B cell (primary cell): Measurements from ENCODE around the gene DISP3. TPM values are rescaled to one million over a fixed set of nuclear protein-coding genes. Genes with fewer than 3 reads are reported as not detected.

ENCODE experiments used
- ATAC-seq: fragments of 200-7000 bp; cut with Tn5 transposase; one replicate; pipeline ENCODE4 v1.10.0; 2021; ENCODE audit warnings: low read depth, mild to moderate bottlenecking, moderate number of reproducible peaks, moderate library complexity
- CTCF ChIA-PET: fragments of 350-600 bp; sonication (Branson Sonifier 250); formaldehyde crosslinking; loops from one replicate; lab custom pipeline; 2021; ENCODE audit warnings: antibody characterized with exemption, inconsistent platforms; lab: Charles Lee
- POLR2A ChIA-PET: fragments of 350-600 bp; sonication (Branson Sonifier 250); formaldehyde crosslinking; loops from one replicate; lab custom pipeline; 2021; ENCODE audit warnings: antibody characterized with exemption; lab: Charles Lee
- DNase-seq: peaks from one replicate; pipeline ENCODE4 v3.0.0; 2013
- H2AFZ ChIP-seq: 2 replicates; pipeline ENCODE4 v1.6.1; 2012; ENCODE audit warnings: mild to moderate bottlenecking, low read depth, low read length; ENCODE audit not compliant: insufficient read depth, poor library complexity, severe bottlenecking
- H3K27ac ChIP-seq, 2 donors: 1 replicate in 1 of 2; 2 replicates in 1 of 2; pipeline ENCODE4 v1.5.1; 2012 to 2013; ENCODE audit warnings: low read length in 2 of 2, mild to moderate bottlenecking in 2 of 2, moderate library complexity in 1 of 2
- H3K27me3 ChIP-seq, 4 experiments: fragments of 200-600 bp in 1 of 4; sonication (generic) in 1 of 4; replicated peaks in 1 of 4; 1 replicate in 2 of 4; 2 replicates in 2 of 4; pipeline versions ENCODE4 v1.6.1 to v1.7.0; 2013 to 2016; ENCODE audit warnings: low read length in 3 of 4, mild to moderate bottlenecking in 2 of 4, mixed read lengths in 1 of 4, moderate library complexity in 1 of 4; ENCODE audit not compliant: insufficient read depth in 4 of 4, control insufficient read depth in 3 of 4; ENCODE audit errors: control extremely low read depth in 1 of 4
- H3K36me3 ChIP-seq, 2 experiments: replicated peaks in 1 of 2; 1 replicate in 1 of 2; 2 replicates in 1 of 2; pipeline versions ENCODE4 v1.6.1 to v1.7.1; 2013; ENCODE audit warnings: low read length in 1 of 2; ENCODE audit not compliant: insufficient read depth in 2 of 2, control insufficient read depth in 1 of 2; ENCODE audit errors: control extremely low read depth in 1 of 2, extremely low read depth in 1 of 2
- H3K4me1 ChIP-seq, 2 donors: fragments of 200-600 bp in 1 of 2; sonication (generic) in 1 of 2; 1 replicate in 1 of 2; 2 replicates in 1 of 2; pipeline versions ENCODE4 v1.5.1 to v1.6.1; 2013 to 2017; ENCODE audit warnings: low read length in 2 of 2; ENCODE audit not compliant: control insufficient read depth in 2 of 2, insufficient read depth in 2 of 2
- H3K4me2 ChIP-seq: replicated peaks from 2 replicates; pipeline ENCODE3; 2012; ENCODE audit warnings: mild to moderate bottlenecking, low read depth, low read length; ENCODE audit not compliant: poor library complexity, severe bottlenecking
- H3K4me3 ChIP-seq, 5 experiments: fragments of 200-600 bp in 1 of 5; sonication (generic) in 1 of 5; 1 replicate in 3 of 5; 2 replicates in 2 of 5; pipeline versions ENCODE4 v1.5.1 to v1.7.0; 2011 to 2016; ENCODE audit warnings: low read length in 4 of 5, mild to moderate bottlenecking in 4 of 5, low read depth in 2 of 5, control low read depth in 1 of 5, moderate library complexity in 1 of 5; ENCODE audit not compliant: insufficient read depth in 1 of 5; ENCODE audit errors: control extremely low read depth in 1 of 5, extremely low read depth in 1 of 5
- H3K79me2 ChIP-seq: fragments of 200-600 bp; sonication (generic); one replicate; pipeline ENCODE4 v1.6.0; 2016; ENCODE audit warnings: low read length; ENCODE audit not compliant: control insufficient read depth, insufficient read depth
- H3K9ac ChIP-seq: fragments of 200-600 bp; sonication (generic); 2 replicates; pipeline ENCODE4 v1.6.1; 2017; ENCODE audit warnings: mild to moderate bottlenecking, low read length, moderate library complexity
- H3K9me3 ChIP-seq, 3 donors: one replicate each; pipeline versions ENCODE4 v1.6.1 to v1.7.1; 2013; ENCODE audit warnings: low read length in 2 of 3; ENCODE audit not compliant: control insufficient read depth in 2 of 3, insufficient read depth in 1 of 3; ENCODE audit errors: control extremely low read depth in 1 of 3
- H4K20me1 ChIP-seq: 2 replicates; pipeline ENCODE4 v1.6.0; 2012; ENCODE audit warnings: mild to moderate bottlenecking, low read length; ENCODE audit not compliant: insufficient read depth, control insufficient read depth, poor library complexity, severe bottlenecking
- H3K27ac Mint-ChIP-seq: one replicate; pipeline ENCODE4 v1.8.0; 2021; ENCODE audit warnings: mixed read lengths
- H3K27me3 Mint-ChIP-seq: one replicate; pipeline ENCODE4 v1.8.0; 2021; ENCODE audit warnings: mixed read lengths
- H3K4me1 Mint-ChIP-seq: one replicate; pipeline ENCODE4 v1.8.0; 2021; ENCODE audit warnings: mixed read lengths
- H3K4me3 Mint-ChIP-seq: one replicate; pipeline ENCODE4 v1.8.0; 2021; ENCODE audit warnings: mixed read lengths
- H3K9me3 Mint-ChIP-seq: one replicate; pipeline ENCODE4 v1.8.0; 2022; ENCODE audit warnings: mixed read lengths; ENCODE audit not compliant: insufficient read depth
- EZH2 ChIP-seq: IDR thresholded peaks from 2 replicates; pipeline ENCODE4 v1.6.1; 2012; ENCODE audit warnings: borderline replicate concordance, low read depth, mild to moderate bottlenecking, moderate library complexity, low read length; ENCODE audit not compliant: insufficient read depth, poor library complexity, severe bottlenecking
- WGBS: methylation state at CpG from one replicate; pipeline ENCODE4 v1.1.5; 2013; ENCODE audit warnings: missing lambda C conversion rate; ENCODE audit not compliant: insufficient coverage; 5-methylcytosine and 5-hydroxymethylcytosine counted together
- intact Hi-C: fragments of 100-400 bp; cut with micrococcal nuclease; formaldehyde crosslinking; loops from one replicate; pipeline ENCODE4 v1.10.0; 2022
- polyA plus RNA-seq: library from polyadenylated mRNA; depleted of rRNA; stranded (reverse); fragments of >200 nt; gene quantifications from 2 replicates; pipeline ENCODE4 v1.2.3, GENCODE V29; 2012
- total RNA-seq, 2 donors: library from RNA; stranded (reverse); fragments of 120-200 nt in 1 of 2; gene quantifications; 1 replicate in 1 of 2; 2 replicates in 1 of 2; pipeline versions ENCODE4 v1.2.3 to v1.2.4, GENCODE V29; 2013 to 2022
- TF ChIP-seq, protein P1 (sequence below): fragments of 200-600 bp; IDR thresholded peaks from one replicate; pipeline ENCODE4 v1.8.0; 2022; ENCODE audit warnings: antibody characterized with exemption, mild to moderate bottlenecking

DISP3 gene
- total and polyA plus RNA-seq, 2 donors (not counting 1 experiment from before 2014, with no cell fraction given), result 0.25 to 1.6 TPM

GRCh38 chr1:11465307-11465706 is 13.6 kb upstream of the DISP3 start:
- Histone ChIP-seq H3K36me3 (no peaks in the 10 kb centered on the region), H3K4me3 (no peak overlapping the region), H4K20me1 (no peaks in the 10 kb centered on the region), H3K4me1 (no peaks in the 10 kb centered on the region), H3K27me3 (peaks cover 0 to 11% (median 2%) of the 10 kb centered on the region in 4 experiments), H3K9ac (no peak overlapping the region), H3K9me3 (no peaks in the 10 kb centered on the region), H3K4me2 (no peak overlapping the region), H2AFZ (no peak overlapping the region), H3K79me2 (no peaks in the 10 kb centered on the region), H3K27ac (no peak overlapping the region)
- no peak overlapping the region for H3K4me3 Mint-ChIP-seq
- ATAC-seq (no peak), DNase-seq (no peak)
- H3K4me1 Mint-ChIP-seq, result no peaks in the 10 kb centered on the region
- ChIA-PET CTCF (interaction anchor here (0.7 kb wide), 1 partner anchor 245 kb away, joined by 3 read pairs; no protein-coding TSS in a partner anchor), POLR2A (no interaction called here)
- no peaks in the 10 kb centered on the region for H3K9me3 Mint-ChIP-seq
- H3K27ac Mint-ChIP-seq, result no peak overlapping the region
- H3K27me3 Mint-ChIP-seq, result peaks cover 34% of the 10 kb centered on the region
- WGBS, result 100% methylated on average over 4 of the region's 6 CpGs
- intact Hi-C loops, result no loop called here
- TF ChIP-seq, protein P1, sequence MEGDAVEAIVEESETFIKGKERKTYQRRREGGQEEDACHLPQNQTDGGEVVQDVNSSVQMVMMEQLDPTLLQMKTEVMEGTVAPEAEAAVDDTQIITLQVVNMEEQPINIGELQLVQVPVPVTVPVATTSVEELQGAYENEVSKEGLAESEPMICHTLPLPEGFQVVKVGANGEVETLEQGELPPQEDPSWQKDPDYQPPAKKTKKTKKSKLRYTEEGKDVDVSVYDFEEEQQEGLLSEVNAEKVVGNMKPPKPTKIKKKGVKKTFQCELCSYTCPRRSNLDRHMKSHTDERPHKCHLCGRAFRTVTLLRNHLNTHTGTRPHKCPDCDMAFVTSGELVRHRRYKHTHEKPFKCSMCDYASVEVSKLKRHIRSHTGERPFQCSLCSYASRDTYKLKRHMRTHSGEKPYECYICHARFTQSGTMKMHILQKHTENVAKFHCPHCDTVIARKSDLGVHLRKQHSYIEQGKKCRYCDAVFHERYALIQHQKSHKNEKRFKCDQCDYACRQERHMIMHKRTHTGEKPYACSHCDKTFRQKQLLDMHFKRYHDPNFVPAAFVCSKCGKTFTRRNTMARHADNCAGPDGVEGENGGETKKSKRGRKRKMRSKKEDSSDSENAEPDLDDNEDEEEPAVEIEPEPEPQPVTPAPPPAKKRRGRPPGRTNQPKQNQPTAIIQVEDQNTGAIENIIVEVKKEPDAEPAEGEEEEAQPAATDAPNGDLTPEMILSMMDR, result no peak
- TF ChIP-seq EZH2, result no peak

GRCh38 chr1:11466416-11466815 is 12.5 kb upstream of the DISP3 start:
- H2AFZ ChIP-seq, result no peak overlapping the region
- no peak overlapping the region for H3K4me2 ChIP-seq
- H3K9me3 ChIP-seq, result no peaks in the 10 kb centered on the region
- POLR2A ChIA-PET, result no interaction called here
- Mint-ChIP-seq H3K27ac (no peak overlapping the region), H3K4me1 (no peaks in the 10 kb centered on the region), H3K4me3 (no peak overlapping the region), H3K9me3 (no peaks in the 10 kb centered on the region), H3K27me3 (peaks cover 35% of the 10 kb centered on the region)
- TF ChIP-seq, protein P1, result no peak
- no peaks in the 10 kb centered on the region for H3K36me3 ChIP-seq
- H3K27ac ChIP-seq, result no peak overlapping the region
- no peak overlapping the region for H3K9ac ChIP-seq
- no peaks in the 10 kb centered on the region for H3K4me1 ChIP-seq
- H3K79me2 ChIP-seq, result no peaks in the 10 kb centered on the region
- no peak overlapping the region for H3K4me3 ChIP-seq
- no peak for ATAC-seq
- H3K27me3 ChIP-seq, result peaks cover 0 to 11% (median 2%) of the 10 kb centered on the region in 4 experiments
- CTCF ChIA-PET, result no interaction called here
- DNase-seq, result no peak
- H4K20me1 ChIP-seq, result no peaks in the 10 kb centered on the region
- 65% methylated on average over 2 of the region's 2 CpGs for WGBS
- intact Hi-C loops, result no loop called here
